ENCODE results near the gene CLPSL1.
"Not testable (repeated sequence)": the region's sequence is repeated elsewhere in the genome, so short reads cannot be mapped to it uniquely, and the experiment has no call there.

Gene CLPSL1, protein sequence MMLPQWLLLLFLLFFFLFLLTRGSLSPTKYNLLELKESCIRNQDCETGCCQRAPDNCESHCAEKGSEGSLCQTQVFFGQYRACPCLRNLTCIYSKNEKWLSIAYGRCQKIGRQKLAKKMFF

GRCh38 chr6:35780719-35781118 lies at the start of gene CLPSL1:
CLPSL1 (plus strand) TSS chr6:35781019; CDS start chr6:35781111, 92 bp downstream.
- Histone ChIP-seq H3K4me1 (ENCODE audit: control insufficient read depth, insufficient read depth, low read length) (peaks cover 2% of the 10 kb centered on the region; the same call in 1 of the 2 replicates), H3K36me3 (ENCODE audit: control insufficient read depth, insufficient read depth, low read length) (no peaks in the 10 kb centered on the region), H3K27ac (ENCODE audit: low read depth, low read length) (no peak within 1 kb of the TSS), H3K4me3 (ENCODE audit: low read depth, low read length) (no peak within 1 kb of the TSS), H3K27me3 (ENCODE audit: control insufficient read depth, insufficient read depth, low read length) (peaks cover 2% of the 10 kb centered on the region; the same call in 1 of the 2 replicates), H3K9ac (ENCODE audit: low read length) (no peak within 1 kb of the TSS), H3K9me3 (ENCODE audit: control insufficient read depth, insufficient read depth, low read depth, low read length) (no peaks in the 10 kb centered on the region)

DNA sequence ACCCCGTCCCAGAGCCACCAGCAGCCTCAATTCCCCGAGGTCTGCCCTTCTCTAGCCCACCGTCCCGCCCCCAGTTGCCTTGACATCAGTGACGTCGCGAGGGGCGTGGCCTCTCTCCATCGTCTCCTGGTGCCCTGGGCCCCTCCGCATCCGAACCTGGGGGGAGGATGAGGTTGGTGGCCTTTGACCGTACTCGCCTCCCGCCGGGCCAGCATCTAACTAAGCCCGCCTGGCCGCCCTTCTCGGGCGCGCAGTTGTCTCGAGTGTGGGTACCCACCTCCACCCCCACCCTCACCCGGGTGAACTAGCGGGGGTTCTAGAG lies 49.4 kb upstream of the CLPSL1 start:
- no peaks in the 10 kb centered on the region for H3K36me3 ChIP-seq (ENCODE audit: control insufficient read depth, insufficient read depth, low read length)
- H3K4me3 ChIP-seq (ENCODE audit: low read depth, low read length): peak overlapping the region; percentile 84
- peaks cover 8% of the 10 kb centered on the region; the same call in 1 of the 2 replicates for H3K27me3 ChIP-seq (ENCODE audit: control insufficient read depth, insufficient read depth, low read length)
- H3K4me1 ChIP-seq (ENCODE audit: control insufficient read depth, insufficient read depth, low read length): peaks cover 41% of the 10 kb centered on the region
- no peaks in the 10 kb centered on the region for H3K9me3 ChIP-seq (ENCODE audit: control insufficient read depth, insufficient read depth, low read depth, low read length)
- H3K27ac ChIP-seq (ENCODE audit: low read depth, low read length): peak overlapping the region; percentile 86
- peak overlapping the region; percentile 86 for H3K9ac ChIP-seq (ENCODE audit: low read length)

DNA sequence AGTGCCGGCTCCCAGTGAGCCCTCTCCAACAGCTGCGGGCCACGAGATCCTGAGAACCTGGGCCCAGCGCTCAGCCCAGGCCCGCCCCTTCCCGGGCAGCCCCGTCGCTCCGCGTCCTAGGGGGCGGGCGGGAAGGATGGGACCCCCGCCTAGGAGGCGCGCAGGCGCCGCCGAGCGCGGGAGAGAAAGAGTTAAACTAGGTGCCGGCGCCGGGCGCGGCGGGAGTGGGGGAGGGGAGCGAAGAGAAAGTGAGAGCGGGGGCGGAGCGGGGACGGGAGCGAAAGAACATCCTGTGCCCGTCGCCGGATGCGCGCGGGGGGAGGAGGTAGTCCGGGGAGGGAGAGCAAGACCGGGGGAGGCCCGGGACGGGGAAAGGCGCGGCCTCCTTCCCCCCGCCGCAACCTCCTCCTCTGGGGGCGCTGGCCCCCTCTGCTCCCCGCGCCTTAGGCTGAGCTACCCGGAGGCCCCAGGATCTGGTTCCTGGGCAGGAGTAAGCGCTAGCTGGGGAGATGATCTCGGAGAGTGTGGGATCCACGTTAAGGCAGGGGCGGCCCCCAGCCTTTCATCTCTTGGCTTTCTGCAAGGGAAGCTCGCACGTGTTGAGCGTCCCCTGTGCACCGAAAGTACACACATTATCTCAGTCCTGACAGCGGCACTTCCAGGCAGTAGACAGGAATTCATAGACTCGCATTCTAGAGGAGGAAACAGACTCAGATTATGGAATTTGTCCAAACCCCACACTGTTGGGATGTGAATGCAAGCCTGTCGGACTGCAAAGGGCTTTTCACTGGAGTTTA lies 48.9 kb upstream of the CLPSL1 start:
- H3K9ac ChIP-seq (ENCODE audit: low read length): peak overlapping the region; percentile 86
- peaks cover 35% of the 10 kb centered on the region for H3K4me1 ChIP-seq (ENCODE audit: control insufficient read depth, insufficient read depth, low read length)
- H3K9me3 ChIP-seq (ENCODE audit: control insufficient read depth, insufficient read depth, low read depth, low read length): no peaks in the 10 kb centered on the region
- H3K27ac ChIP-seq (ENCODE audit: low read depth, low read length): peak overlapping the region; percentile 86
- H3K4me3 ChIP-seq (ENCODE audit: low read depth, low read length): peak overlapping the region; percentile 84
- H3K36me3 ChIP-seq (ENCODE audit: control insufficient read depth, insufficient read depth, low read length): no peaks in the 10 kb centered on the region
- peaks cover 6% of the 10 kb centered on the region; the same call in 1 of the 2 replicates for H3K27me3 ChIP-seq (ENCODE audit: control insufficient read depth, insufficient read depth, low read length)

GRCh38 chr6:35733633-35734032 lies 47.2 kb upstream of the CLPSL1 start:
- no peak overlapping the region for H3K4me3 ChIP-seq (ENCODE audit: low read depth, low read length)

DNA sequence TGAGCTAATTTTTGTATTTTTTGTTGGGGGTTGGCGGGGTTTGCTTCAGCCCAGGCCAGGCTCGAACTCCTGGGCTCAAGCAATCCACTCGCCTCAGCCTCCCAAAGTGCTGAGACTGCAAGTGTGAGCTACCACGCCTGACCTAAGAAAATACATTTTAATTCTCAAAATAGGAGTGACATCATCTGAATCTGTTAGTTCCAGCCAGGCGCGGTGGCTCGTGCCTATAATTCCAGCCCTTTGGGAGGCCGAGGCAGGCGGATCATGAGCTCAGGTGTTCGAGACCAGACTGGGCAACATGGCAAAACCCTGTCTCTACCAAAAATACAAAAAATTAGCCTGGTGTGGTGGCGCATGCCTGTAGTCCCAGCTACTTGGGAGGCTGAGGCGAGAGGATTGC lies 46.5 kb upstream of the CLPSL1 start:
- not testable (repeated sequence) for H3K27ac ChIP-seq (ENCODE audit: low read depth, low read length); H3K9me3 ChIP-seq (ENCODE audit: control insufficient read depth, insufficient read depth, low read depth, low read length); H3K36me3 ChIP-seq (ENCODE audit: control insufficient read depth, insufficient read depth, low read length); H3K9ac ChIP-seq (ENCODE audit: low read length); H3K4me3 ChIP-seq (ENCODE audit: low read depth, low read length); H3K27me3 ChIP-seq (ENCODE audit: control insufficient read depth, insufficient read depth, low read length)
- peaks cover 31% of the 10 kb centered on the region for H3K4me1 ChIP-seq (ENCODE audit: control insufficient read depth, insufficient read depth, low read length)

More at GRCh38 chr6:35733633-35734032, 47.2 kb upstream of the CLPSL1 start:
- Histone ChIP-seq H3K9ac (ENCODE audit: low read length) (no peak overlapping the region), H3K36me3 (ENCODE audit: control insufficient read depth, insufficient read depth, low read length) (no peaks in the 10 kb centered on the region), H3K9me3 (ENCODE audit: control insufficient read depth, insufficient read depth, low read depth, low read length) (no peaks in the 10 kb centered on the region), H3K27me3 (ENCODE audit: control insufficient read depth, insufficient read depth, low read length) (no peaks in the 10 kb centered on the region), H3K27ac (ENCODE audit: low read depth, low read length) (no peak overlapping the region), H3K4me1 (ENCODE audit: control insufficient read depth, insufficient read depth, low read length) (peaks cover 31% of the 10 kb centered on the region)

- H3K9ac ChIP-seq (ENCODE audit: low read length): no peak overlapping the region
- no peak overlapping the region for H3K4me3 ChIP-seq (ENCODE audit: low read depth, low read length)
- H3K27ac ChIP-seq (ENCODE audit: low read depth, low read length): no peak overlapping the region
- H3K4me1 ChIP-seq (ENCODE audit: control insufficient read depth, insufficient read depth, low read length): peaks cover 42% of the 10 kb centered on the region
- H3K9me3 ChIP-seq (ENCODE audit: control insufficient read depth, insufficient read depth, low read depth, low read length): no peaks in the 10 kb centered on the region
- no peaks in the 10 kb centered on the region for H3K36me3 ChIP-seq (ENCODE audit: control insufficient read depth, insufficient read depth, low read length)
- H3K27me3 ChIP-seq (ENCODE audit: control insufficient read depth, insufficient read depth, low read length): no peaks in the 10 kb centered on the region
Measured at GRCh38 chr6:35735452-35735851, 45.4 kb upstream of the CLPSL1 start.

DNA sequence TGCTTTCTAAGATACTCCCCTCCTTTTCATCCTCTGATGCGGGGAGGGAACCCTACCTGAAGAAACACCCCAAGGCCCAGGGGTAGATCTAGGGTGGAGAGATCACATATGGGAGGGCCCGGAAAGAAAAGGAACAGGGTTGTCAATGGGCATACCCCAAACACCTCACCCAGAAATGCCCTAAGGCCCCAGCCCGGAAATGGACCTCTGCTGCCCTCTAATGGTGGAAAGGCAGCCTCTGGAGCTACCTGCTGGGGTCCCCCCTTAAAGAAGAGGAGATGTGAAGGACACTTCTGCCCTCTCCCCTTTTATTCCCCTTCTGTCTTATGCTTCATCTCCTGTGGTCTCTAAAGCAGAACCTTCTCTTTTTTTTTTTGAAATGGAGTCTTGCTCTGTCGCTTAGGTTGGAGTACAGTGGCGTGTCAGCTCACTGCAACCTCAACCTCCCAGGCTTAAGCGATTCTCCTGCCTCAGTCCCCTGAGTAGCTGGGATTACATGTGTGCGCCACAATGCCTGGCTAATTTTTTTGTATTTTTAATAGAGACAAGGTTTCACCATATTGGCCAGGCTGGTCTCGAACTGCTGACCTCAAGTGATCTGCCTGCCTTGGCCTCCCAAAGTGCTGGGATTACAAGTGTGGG lies 44.4 kb upstream of the CLPSL1 start:
- H3K9ac ChIP-seq (ENCODE audit: low read length): no peak overlapping the region
- no peak overlapping the region for H3K27ac ChIP-seq (ENCODE audit: low read depth, low read length)

DNA sequence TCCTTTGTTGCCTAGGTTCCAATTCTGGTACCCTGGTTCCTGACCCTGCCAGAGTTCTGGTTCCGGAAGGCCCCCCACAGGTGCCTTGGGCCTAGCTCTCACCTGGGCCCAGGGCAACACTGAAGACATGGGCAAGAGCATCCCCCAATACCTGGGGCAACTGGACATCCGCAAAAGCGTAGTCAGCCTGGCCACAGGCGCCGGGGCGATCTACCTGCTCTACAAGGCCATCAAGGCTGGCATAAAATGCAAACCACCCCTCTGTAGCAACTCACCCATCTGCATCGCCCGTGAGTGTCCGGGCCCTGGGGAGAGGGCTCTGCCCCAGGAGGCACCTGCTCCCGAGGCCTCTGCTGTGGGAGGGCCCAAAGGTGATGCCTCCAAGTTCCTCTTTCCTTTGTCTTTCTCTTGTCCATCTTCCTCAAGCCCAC lies 43.8 kb upstream of the CLPSL1 start, which contains the start of gene ARMC12:
Gene ARMC12 (plus strand): TSS at position 51 of the 431 bp plus-strand sequence. CDS start 77 bp downstream, at position 128.
- Histone ChIP-seq H3K4me3 (ENCODE audit: low read depth, low read length) (no peak within 1 kb of the TSS), H3K4me1 (ENCODE audit: control insufficient read depth, insufficient read depth, low read length) (peaks cover 44% of the 10 kb centered on the region), H3K27me3 (ENCODE audit: control insufficient read depth, insufficient read depth, low read length) (no peaks in the 10 kb centered on the region), H3K36me3 (ENCODE audit: control insufficient read depth, insufficient read depth, low read length) (no peaks in the 10 kb centered on the region), H3K9ac (ENCODE audit: low read length) (no peak within 1 kb of the TSS), H3K9me3 (ENCODE audit: control insufficient read depth, insufficient read depth, low read depth, low read length) (no peaks in the 10 kb centered on the region), H3K27ac (ENCODE audit: low read depth, low read length) (no peak within 1 kb of the TSS)

More for the DNA sequence above, 44.4 kb upstream of the CLPSL1 start:
- Histone ChIP-seq H3K9me3 (ENCODE audit: control insufficient read depth, insufficient read depth, low read depth, low read length) (no peaks in the 10 kb centered on the region), H3K36me3 (ENCODE audit: control insufficient read depth, insufficient read depth, low read length) (no peaks in the 10 kb centered on the region), H3K27me3 (ENCODE audit: control insufficient read depth, insufficient read depth, low read length) (no peaks in the 10 kb centered on the region), H3K4me3 (ENCODE audit: low read depth, low read length) (no peak overlapping the region), H3K4me1 (ENCODE audit: control insufficient read depth, insufficient read depth, low read length) (peaks cover 44% of the 10 kb centered on the region)

GRCh38 chr6:35737413-35738211 lies 43.2 kb upstream of the CLPSL1 start:
- no peak overlapping the region for H3K4me3 ChIP-seq (ENCODE audit: low read depth, low read length)
- no peaks in the 10 kb centered on the region for H3K27me3 ChIP-seq (ENCODE audit: control insufficient read depth, insufficient read depth, low read length)
- no peak overlapping the region for H3K9ac ChIP-seq (ENCODE audit: low read length)
- peaks cover 41% of the 10 kb centered on the region for H3K4me1 ChIP-seq (ENCODE audit: control insufficient read depth, insufficient read depth, low read length)
- no peaks in the 10 kb centered on the region for H3K9me3 ChIP-seq (ENCODE audit: control insufficient read depth, insufficient read depth, low read depth, low read length)
- no peak overlapping the region for H3K27ac ChIP-seq (ENCODE audit: low read depth, low read length)
- H3K36me3 ChIP-seq (ENCODE audit: control insufficient read depth, insufficient read depth, low read length): no peaks in the 10 kb centered on the region

GRCh38 chr6:35739645-35740524 lies 40.9 kb upstream of the CLPSL1 start:
- Histone ChIP-seq H3K9ac (ENCODE audit: low read length) (peak overlapping the region; percentile 71), H3K36me3 (ENCODE audit: control insufficient read depth, insufficient read depth, low read length) (no peaks in the 10 kb centered on the region), H3K27me3 (ENCODE audit: control insufficient read depth, insufficient read depth, low read length) (no peaks in the 10 kb centered on the region), H3K4me1 (ENCODE audit: control insufficient read depth, insufficient read depth, low read length) (peaks cover 42% of the 10 kb centered on the region), H3K4me3 (ENCODE audit: low read depth, low read length) (peak overlapping the region; percentile 29; the same call in 1 of the 2 replicates), H3K27ac (ENCODE audit: low read depth, low read length) (peak overlapping the region; percentile 90), H3K9me3 (ENCODE audit: control insufficient read depth, insufficient read depth, low read depth, low read length) (no peaks in the 10 kb centered on the region)
